ENCODE results near the gene SPATA31D1. TPM values are rescaled to one million over a fixed set of nuclear protein-coding genes. Genes with fewer than 3 reads are reported as not detected.

The SPATA31D1 gene
- total and polyA plus RNA-seq, 2 donors (not counting 1 experiment from before 2014, with no cell fraction given), result not detected

DNA sequence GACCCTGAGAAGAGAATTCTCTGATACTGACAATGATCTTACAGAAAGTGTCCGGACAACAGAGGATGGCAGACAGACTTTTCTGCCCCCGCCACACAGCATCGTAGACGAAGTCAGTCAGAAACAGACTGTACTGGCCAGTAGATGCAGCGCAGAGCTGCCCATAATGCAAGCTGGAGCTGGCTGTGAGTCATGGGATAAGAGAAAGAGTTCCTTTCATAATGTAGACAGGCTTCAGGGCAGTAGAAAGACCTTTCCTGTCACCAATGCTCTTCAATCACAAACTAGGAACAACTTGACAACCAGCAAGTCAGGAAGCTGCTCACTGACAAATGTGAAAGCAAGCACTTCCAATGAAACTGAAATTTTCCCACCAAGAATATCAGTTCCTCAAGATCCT lies 5.1 kb downstream of the SPATA31D1 start:
- no peak overlapping the region for H3K27ac Mint-ChIP-seq
- no peak overlapping the region for H3K9ac ChIP-seq (ENCODE audit: low read length)
- H3K4me1 ChIP-seq (ENCODE audit: control insufficient read depth in 2 of 2, insufficient read depth in 2 of 2, low read length in 2 of 2), result no peaks in the 10 kb centered on the region
- H3K27ac ChIP-seq (ENCODE audit: low read length in 2 of 2), result no peak overlapping the region
- H3K79me2 ChIP-seq (ENCODE audit: control insufficient read depth, insufficient read depth, low read length), result no peaks in the 10 kb centered on the region
- H3K27me3 ChIP-seq (replicated peaks in 1 of 4; ENCODE audit: control extremely low read depth in 1 of 4, control insufficient read depth in 3 of 4, insufficient read depth in 4 of 4, low read length in 3 of 4), result no peaks in the 10 kb centered on the region
- intact Hi-C loops (cut with micrococcal nuclease), result no loop called here
- H3K9me3 Mint-ChIP-seq (ENCODE audit: insufficient read depth), result no peaks in the 10 kb centered on the region
- WGBS (ENCODE audit: insufficient coverage), result 100% methylated on average over 4 of the region's 5 CpGs
- no peak overlapping the region for H3K4me3 Mint-ChIP-seq
- TF ChIP-seq, protein P1, sequence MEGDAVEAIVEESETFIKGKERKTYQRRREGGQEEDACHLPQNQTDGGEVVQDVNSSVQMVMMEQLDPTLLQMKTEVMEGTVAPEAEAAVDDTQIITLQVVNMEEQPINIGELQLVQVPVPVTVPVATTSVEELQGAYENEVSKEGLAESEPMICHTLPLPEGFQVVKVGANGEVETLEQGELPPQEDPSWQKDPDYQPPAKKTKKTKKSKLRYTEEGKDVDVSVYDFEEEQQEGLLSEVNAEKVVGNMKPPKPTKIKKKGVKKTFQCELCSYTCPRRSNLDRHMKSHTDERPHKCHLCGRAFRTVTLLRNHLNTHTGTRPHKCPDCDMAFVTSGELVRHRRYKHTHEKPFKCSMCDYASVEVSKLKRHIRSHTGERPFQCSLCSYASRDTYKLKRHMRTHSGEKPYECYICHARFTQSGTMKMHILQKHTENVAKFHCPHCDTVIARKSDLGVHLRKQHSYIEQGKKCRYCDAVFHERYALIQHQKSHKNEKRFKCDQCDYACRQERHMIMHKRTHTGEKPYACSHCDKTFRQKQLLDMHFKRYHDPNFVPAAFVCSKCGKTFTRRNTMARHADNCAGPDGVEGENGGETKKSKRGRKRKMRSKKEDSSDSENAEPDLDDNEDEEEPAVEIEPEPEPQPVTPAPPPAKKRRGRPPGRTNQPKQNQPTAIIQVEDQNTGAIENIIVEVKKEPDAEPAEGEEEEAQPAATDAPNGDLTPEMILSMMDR (IDR thresholded peaks at IDR 0.05), result no peak
- TF ChIP-seq EZH2 (IDR thresholded peaks at IDR 0.05; ENCODE audit: borderline replicate concordance, insufficient read depth, low read depth, low read length, poor library complexity, severe bottlenecking), result no peak
- no peak overlapping the region for H3K4me3 ChIP-seq (ENCODE audit: control extremely low read depth in 1 of 5, extremely low read depth in 1 of 5, insufficient read depth in 1 of 5, low read depth in 2 of 5, low read length in 4 of 5)
- CTCF ChIA-PET, result no interaction called here
- no peaks in the 10 kb centered on the region for H3K4me1 Mint-ChIP-seq
- POLR2A ChIA-PET, result no interaction called here
- no peak for ATAC-seq (ENCODE audit: low read depth)
- no peaks in the 10 kb centered on the region for H4K20me1 ChIP-seq (ENCODE audit: control insufficient read depth, insufficient read depth, low read length, poor library complexity, severe bottlenecking)
- DNase-seq, result no peak
- H3K9me3 ChIP-seq (ENCODE audit: control extremely low read depth in 1 of 3, control insufficient read depth in 2 of 3, insufficient read depth in 1 of 3, low read length in 2 of 3), result no peaks in the 10 kb centered on the region
- H2AFZ ChIP-seq (ENCODE audit: insufficient read depth, low read depth, low read length, poor library complexity, severe bottlenecking), result no peak overlapping the region
- H3K36me3 ChIP-seq (replicated peaks in 1 of 2; ENCODE audit: control extremely low read depth in 1 of 2, control insufficient read depth in 1 of 2, extremely low read depth in 1 of 2, insufficient read depth in 2 of 2, low read length in 1 of 2), result no peaks in the 10 kb centered on the region
- H3K4me2 ChIP-seq (replicated peaks; ENCODE audit: low read depth, low read length, poor library complexity, severe bottlenecking), result no peak overlapping the region
- no peaks in the 10 kb centered on the region for H3K27me3 Mint-ChIP-seq

DNA sequence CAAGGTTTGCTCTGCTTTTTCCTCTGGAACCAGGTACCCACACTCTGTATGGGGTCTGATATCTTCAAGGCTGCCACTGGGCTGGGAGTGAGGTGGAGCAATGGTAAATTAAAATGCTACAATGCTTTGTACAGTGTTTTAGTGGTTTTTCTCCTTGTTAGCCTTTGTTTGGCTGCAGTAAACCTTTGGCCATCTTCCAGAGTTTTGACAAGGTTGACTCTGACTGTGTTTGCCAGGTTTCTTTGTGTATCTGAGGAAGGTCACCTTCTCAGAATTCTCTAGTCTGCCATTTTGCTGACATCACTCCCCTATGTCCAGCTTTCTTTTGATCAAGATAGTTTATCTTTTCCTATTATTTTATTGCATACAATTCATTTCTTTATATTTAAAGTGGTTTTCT lies 11.2 kb downstream of the SPATA31D1 start:
- intact Hi-C loops (cut with micrococcal nuclease), result no loop called here
- DNase-seq (no peak), ATAC-seq (ENCODE audit: low read depth) (no peak)
- Mint-ChIP-seq H3K4me3 (no peak overlapping the region), H3K27ac (no peak overlapping the region), H3K4me1 (peaks cover 6% of the 10 kb centered on the region), H3K27me3 (no peaks in the 10 kb centered on the region), H3K9me3 (ENCODE audit: insufficient read depth) (no peaks in the 10 kb centered on the region)
- Histone ChIP-seq H3K27me3 (replicated peaks in 1 of 4; ENCODE audit: control extremely low read depth in 1 of 4, control insufficient read depth in 3 of 4, insufficient read depth in 4 of 4, low read length in 3 of 4) (no peaks in the 10 kb centered on the region), H3K79me2 (ENCODE audit: control insufficient read depth, insufficient read depth, low read length) (no peaks in the 10 kb centered on the region), H2AFZ (ENCODE audit: insufficient read depth, low read depth, low read length, poor library complexity, severe bottlenecking) (peak overlapping the region; percentile 30), H3K4me1 (ENCODE audit: control insufficient read depth in 2 of 2, insufficient read depth in 2 of 2, low read length in 2 of 2) (peaks cover 7 to 8% of the 10 kb centered on the region in 2 donors), H3K9me3 (ENCODE audit: control extremely low read depth in 1 of 3, control insufficient read depth in 2 of 3, insufficient read depth in 1 of 3, low read length in 2 of 3) (no peaks in the 10 kb centered on the region), H3K36me3 (replicated peaks in 1 of 2; ENCODE audit: control extremely low read depth in 1 of 2, control insufficient read depth in 1 of 2, extremely low read depth in 1 of 2, insufficient read depth in 2 of 2, low read length in 1 of 2) (no peaks in the 10 kb centered on the region), H3K4me3 (ENCODE audit: control extremely low read depth in 1 of 5, extremely low read depth in 1 of 5, insufficient read depth in 1 of 5, low read depth in 2 of 5, low read length in 4 of 5) (no peak overlapping the region), H3K27ac (ENCODE audit: low read length in 2 of 2) (no peak overlapping the region), H4K20me1 (ENCODE audit: control insufficient read depth, insufficient read depth, low read length, poor library complexity, severe bottlenecking) (no peaks in the 10 kb centered on the region), H3K9ac (ENCODE audit: low read length) (no peak overlapping the region), H3K4me2 (replicated peaks; ENCODE audit: low read depth, low read length, poor library complexity, severe bottlenecking) (no peak overlapping the region)
- TF ChIP-seq, protein P1 (IDR thresholded peaks at IDR 0.05), result no peak
- TF ChIP-seq EZH2 (IDR thresholded peaks at IDR 0.05; ENCODE audit: borderline replicate concordance, insufficient read depth, low read depth, low read length, poor library complexity, severe bottlenecking), result no peak
- CTCF ChIA-PET, result no interaction called here
- POLR2A ChIA-PET, result no interaction called here

Measured in B cell (primary cell).